K562 (cell line): ENCODE measurements around the gene H2AZ2. TPM values are rescaled to one million over a fixed set of nuclear protein-coding genes. Genes with fewer than 3 reads are reported as not detected.
"Not testable (repeated sequence)": the region's sequence is repeated elsewhere in the genome, so short reads cannot be mapped to it uniquely, and the experiment has no call there.

Experiments
- ATAC-seq: fragments of 200-7000 bp; cut with Tn5 transposase; 3 replicates; pipeline ENCODE4 v1.9.1; 2020; ENCODE audit warnings: moderate library complexity
- BruUV-seq: library from RNA; stranded (reverse); fragments of 400-500 nt; replicated peaks from 2 replicates; lab custom pipeline; 2021; lab: Mats Ljungman, UMichigan
- CTCF ChIA-PET: fragments of 300-600 bp; formaldehyde crosslinking; extraction: SDS; loops from one replicate; lab custom pipeline; 2021; ENCODE audit warnings: low intra/inter-chr PET ratio; lab: Yijun Ruan, JAX
- POLR2A ChIA-PET: fragments of 300-600, 350-650 bp; sonication (Branson Sonifier 250); formaldehyde crosslinking; extraction: SDS; loops from one replicate; lab custom pipeline; 2021; ENCODE audit warnings: antibody characterized with exemption, inconsistent platforms; lab: Yijun Ruan, JAX
- DNase-seq, 4 experiments: peaks; one replicate each; pipeline versions ENCODE4 v3.0.0 to v3.0.0-alpha.2; 2011 to 2018; ENCODE audit warnings: low spot score in 3 of 4, mixed read lengths in 3 of 4; ENCODE audit errors: extremely low read depth in 1 of 4
- FAIRE-seq: peaks from 2 replicates; lab custom pipeline; 2011; peaks lifted over from hg19 to GRCh38; lab: Jason Lieb, UNC
- H2AFZ ChIP-seq: 2 replicates; pipeline ENCODE4 v1.6.0; 2011; ENCODE audit warnings: low read depth, low read length, control low read depth, inconsistent platforms
- H3K27ac ChIP-seq: fragments of 200-600 bp; 3 replicates; pipeline ENCODE4 v1.8.0; 2011; ENCODE audit warnings: low read depth, mild to moderate bottlenecking, control low read depth, inconsistent platforms, low read length, moderate library complexity, mixed read lengths; ENCODE audit errors: extremely low read depth
- H3K27me3 ChIP-seq, 2 experiments: fragments of 300-600 bp in 1 of 2; 2 replicates in 1 of 2; 3 replicates in 1 of 2; pipeline versions ENCODE4 v1.6.0 to v1.8.0; 2011; ENCODE audit warnings: inconsistent platforms in 2 of 2, low read length in 2 of 2, mild to moderate bottlenecking in 1 of 2, mixed read lengths in 1 of 2, moderate library complexity in 1 of 2; ENCODE audit not compliant: control insufficient read depth in 2 of 2, insufficient read depth in 2 of 2
- H3K36me3 ChIP-seq: fragments of 300-600 bp; 3 replicates; pipeline ENCODE4 v1.8.0; 2011; ENCODE audit warnings: mild to moderate bottlenecking, low read length, inconsistent platforms; ENCODE audit not compliant: control insufficient read depth, insufficient read depth
- H3K4me1 ChIP-seq, 2 experiments: fragments of 200-600 bp in 1 of 2; replicated peaks in 1 of 2; 2 replicates in 1 of 2; 3 replicates in 1 of 2; pipeline versions ENCODE4 v1.5.1 to v1.8.0; 2011; ENCODE audit warnings: inconsistent platforms in 2 of 2, low read length in 2 of 2, mild to moderate bottlenecking in 1 of 2, mixed read lengths in 1 of 2, moderate library complexity in 1 of 2; ENCODE audit not compliant: control insufficient read depth in 2 of 2, insufficient read depth in 2 of 2
- H3K4me2 ChIP-seq: 2 replicates; pipeline ENCODE4 v1.6.1; 2011; ENCODE audit warnings: low read length, control low read depth, inconsistent platforms, mixed read lengths; ENCODE audit not compliant: insufficient read depth
- H3K4me3 ChIP-seq: fragments of 200-600 bp; sonication (generic), shearing (Covaris generic); 2 replicates; pipeline ENCODE4 v1.5.1; 2016; ENCODE audit warnings: control low read depth, inconsistent platforms
- H3K79me2 ChIP-seq: fragments of 200-600 bp; 3 replicates; pipeline ENCODE4 v1.8.0; 2011; ENCODE audit warnings: low read length, inconsistent platforms; ENCODE audit not compliant: control insufficient read depth, insufficient read depth
- H3K9ac ChIP-seq, 2 experiments: 2 replicates each; pipeline versions ENCODE4 v1.6.0 to v1.6.1; 2011; ENCODE audit warnings: low read depth in 2 of 2, low read length in 2 of 2, control low read depth in 1 of 2, inconsistent platforms in 1 of 2, mild to moderate bottlenecking in 1 of 2, mixed read lengths in 1 of 2; ENCODE audit not compliant: insufficient read depth in 1 of 2
- H3K9me1 ChIP-seq: one replicate; pipeline ENCODE4 v1.6.0; 2011; ENCODE audit warnings: inconsistent platforms, mild to moderate bottlenecking, low read length, moderate library complexity; ENCODE audit not compliant: control insufficient read depth, insufficient read depth
- H3K9me3 ChIP-seq: replicated peaks from 2 replicates; pipeline ENCODE4 v1.5.1; 2011; ENCODE audit warnings: low read depth, low read length, inconsistent platforms; ENCODE audit not compliant: control insufficient read depth, insufficient read depth
- H4K20me1 ChIP-seq: replicated peaks from 2 replicates; pipeline ENCODE4 v1.6.1; 2011; ENCODE audit warnings: low read length, inconsistent platforms, mixed read lengths; ENCODE audit not compliant: control insufficient read depth, insufficient read depth
- HBP1 ChIP-seq: fragments of 450-650 bp; formaldehyde crosslinking; IDR thresholded peaks from 2 replicates; pipeline ENCODE4 v1.4.0; 2022; ENCODE audit warnings: missing genetic modification characterization
- ILF3 ChIP-seq: fragments of 450-650 bp; IDR thresholded peaks from 2 replicates; pipeline ENCODE4 v1.6.1; 2018; ENCODE audit warnings: antibody characterized with exemption, mild to moderate bottlenecking, moderate library complexity, borderline replicate concordance
- POLR2A ChIP-seq: fragments of 450-650 bp; conservative IDR thresholded peaks from 2 replicates; pipeline ENCODE4 v1.6.1; 2016
- POLR2AphosphoS2 ChIP-seq: IDR thresholded peaks from 2 replicates; pipeline ENCODE4 v1.6.1; 2012; ENCODE audit warnings: low read length, improper control_type of control experiment
- POLR2G ChIP-seq: fragments of 200-400 bp; formaldehyde crosslinking; IDR thresholded peaks from 2 replicates; pipeline ENCODE4 v1.6.1; 2017; ENCODE audit warnings: low read depth, mild to moderate bottlenecking, antibody characterized with exemption, low read length, moderate library complexity
- SUPT5H ChIP-seq: fragments of 450-650 bp; IDR thresholded peaks from 2 replicates; pipeline ENCODE4 v1.6.1; 2016
- ZBTB26 ChIP-seq: fragments of 450-650 bp; formaldehyde crosslinking; IDR thresholded peaks from 2 replicates; pipeline ENCODE4 v1.4.0; 2022; ENCODE audit warnings: missing genetic modification characterization
- ZNF121 ChIP-seq: sonication (generic); formaldehyde crosslinking; conservative IDR thresholded peaks from 2 replicates; pipeline ENCODE4 v1.8.0; 2022; ENCODE audit warnings: missing genetic modification reagents
- WGBS: fragments of 100-300 bp; shearing (Covaris generic); methylation state at CpG from one replicate; pipeline ENCODE4 v1.1.6; 2016; ENCODE audit warnings: low coverage, mixed read lengths; ENCODE audit not compliant: insufficient coverage; ENCODE audit errors: missing lambda C conversion rate; 5-methylcytosine and 5-hydroxymethylcytosine counted together
- in situ Hi-C: fragments of 300-500 bp; cut with MboI; formaldehyde crosslinking; loops from 4 replicates; pipeline ENCODE4 v1.15.0; 2018; ENCODE audit warnings: inconsistent platforms, mixed read lengths
- intact Hi-C: fragments of 100-400 bp; cut with micrococcal nuclease; formaldehyde crosslinking; loops from 2 replicates; pipeline ENCODE4 v1.14.2; 2022
- polyA plus RNA-seq, 8 experiments: library from polyadenylated mRNA; depleted of rRNA in 4 of 8; stranded (reverse) in 5 of 8; unstranded in 3 of 8; fragments of >200 nt; fragmentation: Nextera tagmentation in 2 of 8; fragmentation: Illumina TruSeq in 1 of 8; extraction: Ambion mirVana in 2 of 8; extraction: Trizol in 1 of 8; gene quantifications; 2 replicates each; pipeline versions ENCODE4 v1.2.1 to v1.2.3, GENCODE V29; 2011 to 2014; ENCODE audit warnings: inconsistent platforms in 1 of 8, missing spikeins in 1 of 8
- total RNA-seq, 7 experiments: library from RNA; depleted of rRNA in 6 of 7; stranded (reverse); fragments of >200 nt in 6 of 7; fragmentation: Illumina TruSeq in 2 of 7; extraction: Trizol in 2 of 7; gene quantifications; 2 replicates each; pipeline versions ENCODE4 v1.2.1 to v1.2.3, GENCODE V29; 2011 to 2021; ENCODE audit warnings: low replicate concordance in 1 of 7

H2AZ2 gene
- total and polyA plus RNA-seq, 9 of the 15 experiments (the other 6 are each of a cell fraction or from before 2014, with no cell fraction given), result 105 to 382 (median 286) TPM

- DNase-seq, H3K4me1 ChIP-seq, BruUV-seq, H3K9me1 ChIP-seq, intact Hi-C loops, H3K4me3 ChIP-seq, H3K27ac ChIP-seq, H3K9ac ChIP-seq, H3K27me3 ChIP-seq, in situ Hi-C loops, H3K4me2 ChIP-seq, CTCF ChIA-PET, H2AFZ ChIP-seq, H3K9me3 ChIP-seq, FAIRE-seq: not testable (repeated sequence)
- Histone ChIP-seq H3K36me3 (peaks cover 46% of the 10 kb centered on the region), H4K20me1 (peaks cover 15% of the 10 kb centered on the region), H3K79me2 (peaks cover 19% of the 10 kb centered on the region)
- ATAC-seq, result peak; percentile 33
- WGBS, result 68% methylated on average over 10 of the region's 10 CpGs
- TF ChIP-seq POLR2G (peak; percentile 53; the same call in 1 of the 2 replicates), SUPT5H (peak; percentile 77), ZBTB26 (0 out of 2 replicates have a peak, but pooled peaks have one; percentile 16), ZNF121 (CRISPR knock-in tag) (peak; percentile 54), POLR2A (peak; percentile 76), HBP1 (CRISPR knock-in tag) (0 out of 2 replicates have a peak, but pooled peaks have one; percentile 43), POLR2AphosphoS2 (peak; percentile 73; the same call in 1 of the 2 replicates), ILF3 (peak; percentile 71; the same call in 1 of the 2 replicates)
- POLR2A ChIA-PET, result interaction anchor here (0.7 to 1.4 kb wide), 5 partner anchors 8 to 118 kb away, joined by 3 to 5 read pairs (median 3); no protein-coding TSS in a partner anchor
Observed at GRCh38 chr7:44803828-44804519, 43.9 kb downstream of the H2AZ2 start.
